HepG2 (cell line): ENCODE results near the gene USP24. TPM values are rescaled to one million over a fixed set of nuclear protein-coding genes. Genes with fewer than 3 reads are reported as not detected.

ENCODE experiments used
- CCAR2 ChIP-seq: fragments of 200-400 bp; formaldehyde crosslinking; optimal IDR thresholded peaks from 2 replicates; pipeline ENCODE3; 2018; ENCODE audit warnings: low read depth, mild to moderate bottlenecking, low read length, moderate library complexity
- HNRNPL ChIP-seq: fragments of 200-400 bp; formaldehyde crosslinking; IDR thresholded peaks from 2 replicates; pipeline ENCODE4 v1.6.1; 2017; ENCODE audit warnings: mild to moderate bottlenecking, low read depth, low read length
- KDM5B ChIP-seq: sonication (generic); formaldehyde crosslinking; IDR thresholded peaks from 2 replicates; pipeline ENCODE4 v1.4.0; 2020; ENCODE audit warnings: missing genetic modification reagents, mild to moderate bottlenecking, borderline replicate concordance
- MBNL3 ChIP-seq: fragments of 250-450 bp; sonication (Bioruptor Pico); conservative IDR thresholded peaks from 2 replicates; pipeline ENCODE4 v1.8.0; 2022; ENCODE audit warnings: mild to moderate bottlenecking, inconsistent platforms
- MXI1 ChIP-seq: IDR thresholded peaks from 3 replicates; pipeline ENCODE4 v1.6.1; 2012; ENCODE audit warnings: low read depth, low read length, inconsistent platforms, borderline replicate concordance
- NFKB2 ChIP-seq: sonication (generic); formaldehyde crosslinking; IDR thresholded peaks from 2 replicates; pipeline ENCODE4 v1.4.0; 2020; ENCODE audit warnings: missing genetic modification reagents, borderline replicate concordance
- NONO ChIP-seq, 2 experiments: fragments of 450-650 bp in 1 of 2; sonication (generic) in 1 of 2; formaldehyde crosslinking in 1 of 2; IDR thresholded peaks in 1 of 2; conservative IDR thresholded peaks in 1 of 2; 2 replicates each; pipeline versions ENCODE4 v1.6.1 to v1.8.0; 2017 to 2022; ENCODE audit warnings: mild to moderate bottlenecking in 1 of 2, missing genetic modification reagents in 1 of 2, moderate library complexity in 1 of 2
- PITX1 ChIP-seq: sonication (generic); formaldehyde crosslinking; IDR thresholded peaks from 2 replicates; pipeline ENCODE4 v1.5.1; 2020; ENCODE audit warnings: mild to moderate bottlenecking, missing genetic modification reagents
- POLR2A ChIP-seq, 2 experiments: IDR thresholded peaks; 2 replicates each; pipeline ENCODE4 v1.6.1; 2011; ENCODE audit warnings: low read depth in 2 of 2, low read length in 2 of 2, mild to moderate bottlenecking in 1 of 2, moderate library complexity in 1 of 2; ENCODE audit not compliant: insufficient read depth in 1 of 2
- RAD21 ChIP-seq: fragments of 450-650 bp; formaldehyde crosslinking; IDR thresholded peaks from 2 replicates; pipeline ENCODE4 v1.5.0; 2020; ENCODE audit warnings: mild to moderate bottlenecking
- RNF2 ChIP-seq: fragments of 450-650 bp; conservative IDR thresholded peaks from 2 replicates; pipeline ENCODE4 v1.6.1; 2016; ENCODE audit warnings: low read depth
- SIX1 ChIP-seq: sonication (generic); formaldehyde crosslinking; IDR thresholded peaks from 2 replicates; pipeline ENCODE4 v1.4.0; 2020; ENCODE audit warnings: missing genetic modification reagents, borderline replicate concordance
- UBTF ChIP-seq: sonication (generic); formaldehyde crosslinking; IDR thresholded peaks from 2 replicates; pipeline ENCODE4 v1.4.0; 2020; ENCODE audit warnings: mild to moderate bottlenecking, missing genetic modification reagents
- XRCC5 ChIP-seq: fragments of 200-400 bp; formaldehyde crosslinking; optimal IDR thresholded peaks from 2 replicates; pipeline ENCODE3; 2017; ENCODE audit warnings: mild to moderate bottlenecking, low read length
- YY1 ChIP-seq: IDR thresholded peaks from 2 replicates; pipeline ENCODE4 v1.6.1; 2011; ENCODE audit warnings: low read length, low read depth, moderate library complexity, mild to moderate bottlenecking; ENCODE audit not compliant: insufficient read depth, insufficient replicate concordance
- ZBED4 ChIP-seq: sonication (generic); formaldehyde crosslinking; IDR thresholded peaks from 2 replicates; pipeline ENCODE4 v1.4.0; 2020; ENCODE audit warnings: missing genetic modification reagents, borderline replicate concordance
- ZFX ChIP-seq: sonication (generic); formaldehyde crosslinking; IDR thresholded peaks from 2 replicates; pipeline ENCODE4 v1.4.0; 2020; ENCODE audit warnings: mild to moderate bottlenecking, low read depth, missing genetic modification reagents, moderate library complexity
- ZFY ChIP-seq: sonication (generic); formaldehyde crosslinking; IDR thresholded peaks from 2 replicates; pipeline ENCODE4 v1.4.0; 2020; ENCODE audit warnings: missing genetic modification reagents
- ZNF263 ChIP-seq: sonication (generic); formaldehyde crosslinking; IDR thresholded peaks from 2 replicates; pipeline ENCODE4 v1.4.0; 2020; ENCODE audit warnings: missing genetic modification reagents
- ZNF292 ChIP-seq: sonication (generic); formaldehyde crosslinking; IDR thresholded peaks from 2 replicates; pipeline ENCODE4 v1.8.1; 2022; ENCODE audit warnings: mild to moderate bottlenecking, low read depth, missing genetic modification reagents, borderline replicate concordance
- ZNF580 ChIP-seq: IDR thresholded peaks from 2 replicates; pipeline ENCODE4 v1.6.1; 2016; ENCODE audit warnings: low read depth, borderline replicate concordance
- ZNF773 ChIP-seq: sonication (generic); formaldehyde crosslinking; IDR thresholded peaks from 2 replicates; pipeline ENCODE4 v1.4.0; 2020; ENCODE audit warnings: missing genetic modification reagents, borderline replicate concordance
- polyA plus RNA-seq, 8 experiments: library from polyadenylated mRNA; depleted of rRNA in 3 of 8; stranded (reverse) in 7 of 8; unstranded in 1 of 8; fragments of >200 nt; fragmentation: Illumina TruSeq in 4 of 8; extraction: Trizol in 4 of 8; gene quantifications; 2 replicates each; pipeline versions ENCODE4 v1.2.1 to v1.2.3, GENCODE V29; 2011 to 2016; ENCODE audit warnings: low read depth in 4 of 8, missing spikeins in 1 of 8, mixed read lengths in 1 of 8; ENCODE audit not compliant: insufficient read depth in 1 of 8
- total RNA-seq, 5 experiments: library from RNA; depleted of rRNA; stranded (reverse); fragments of >200 nt; fragmentation: Illumina TruSeq; extraction: Trizol; gene quantifications; 2 replicates each; pipeline ENCODE4 v1.2.3, GENCODE V29; 2016; ENCODE audit warnings: low read depth in 1 of 5

The USP24 gene
- total and polyA plus RNA-seq, 2 of the 13 experiments (the other 11 are each of a cell fraction or from before 2014, with no cell fraction given) = 18.8 to 47.6 TPM

GRCh38 chr1:55021942-55022546 is 193.1 kb downstream of the USP24 start (continued):
- TF ChIP-seq RAD21 (peak; percentile 93), XRCC5 (peak; percentile 95), PITX1 (peak; percentile 64), NONO (IDR thresholded peaks at IDR 0.05) (no peak), NONO (CRISPR knock-in tag; conservative IDR thresholded peaks at IDR 0.05) (0 out of 2 replicates have a peak, but pooled peaks have one; percentile 49), SIX1 (CRISPR knock-in tag) (0 out of 2 replicates have a peak, but pooled peaks have one; percentile 22), ZFX (peak; percentile 87), POLR2A (IDR thresholded peaks at IDR 0.05; ENCODE audit: insufficient read depth in 1 of 2, low read depth in 2 of 2, low read length in 2 of 2) (0 out of 4 replicates have a peak, but pooled peaks of 1 of the 2 experiments have one; percentile 18), RNF2 (0 out of 2 replicates have a peak, but pooled peaks have one; percentile 27), CCAR2 (no peak), ZNF292 (peak; percentile 86; the same call in 1 of the 2 replicates), YY1 (peak; percentile 42), UBTF (peak; percentile 75), ZNF773 (no peak), ZBED4 (CRISPR knock-in tag) (peak; percentile 98), ZFY (CRISPR knock-in tag) (peak; percentile 83), MBNL3 (no peak), HNRNPL (peak; percentile 93), NFKB2 (CRISPR knock-in tag) (peak; percentile 50; the same call in 1 of the 2 replicates), ZNF580 (CRISPR knock-in tag) (0 out of 2 replicates have a peak, but pooled peaks have one; percentile 45), ZNF263 (CRISPR knock-in tag) (peak; percentile 49), MXI1 (0 out of 3 replicates have a peak, but pooled peaks have one; percentile 17), KDM5B (CRISPR knock-in tag) (peak; percentile 27; the same call in 1 of the 2 replicates)
